WTC11 (cell line): ENCODE measurements around the gene FAM209B. TPM values are rescaled to one million over a fixed set of nuclear protein-coding genes. Genes with fewer than 3 reads are reported as not detected.
A peak's percentile ranks its signal among the peaks of the same experiment; 100 is the strongest.
"Not testable (repeated sequence)": the region's sequence is repeated elsewhere in the genome, so short reads cannot be mapped to it uniquely, and the experiment has no call there.

ENCODE experiments used
- ATAC-seq: fragments of 200-7000 bp; cut with Tn5 transposase; 2 replicates; pipeline ENCODE4 v1.10.0; 2021; ENCODE audit warnings: mild to moderate bottlenecking, moderate library complexity
- CTCF ChIA-PET: fragments of 300-600 bp; sonication (Branson Sonifier 250); formaldehyde crosslinking; loops from one replicate; lab custom pipeline; 2021; ENCODE audit warnings: antibody characterized with exemption; lab: Charles Lee
- POLR2A ChIA-PET: fragments of 350-600 bp; sonication (Branson Sonifier 250); formaldehyde crosslinking; loops from one replicate; lab custom pipeline; 2021; ENCODE audit warnings: antibody characterized with exemption; lab: Charles Lee
- DNase-seq: peaks from one replicate; pipeline ENCODE4 v3.0.0; 2021; ENCODE audit warnings: low spot score
- H3K27ac Mint-ChIP-seq: 2 replicates; pipeline ENCODE4 v1.8.0; 2021; ENCODE audit warnings: mixed read lengths
- H3K27me3 Mint-ChIP-seq: 2 replicates; pipeline ENCODE4 v1.8.0; 2021; ENCODE audit warnings: low read depth, mild to moderate bottlenecking, moderate library complexity, mixed read lengths
- H3K36me3 Mint-ChIP-seq: 2 replicates; pipeline ENCODE4 v1.8.0; 2021; ENCODE audit warnings: mixed read lengths
- H3K4me1 Mint-ChIP-seq: 2 replicates; pipeline ENCODE4 v1.8.0; 2022; ENCODE audit warnings: mixed read lengths
- H3K4me3 Mint-ChIP-seq: 2 replicates; pipeline ENCODE4 v1.8.0; 2021; ENCODE audit warnings: mild to moderate bottlenecking, moderate library complexity, mixed read lengths
- H3K9me3 Mint-ChIP-seq: 2 replicates; pipeline ENCODE4 v1.8.0; 2021; ENCODE audit warnings: mixed read lengths
- CBFB ChIP-seq: sonication (generic); formaldehyde crosslinking; IDR thresholded peaks from 2 replicates; pipeline ENCODE4 v1.8.1; 2022; ENCODE audit warnings: mild to moderate bottlenecking, low read depth, missing genetic modification reagents
- FOXP1 ChIP-seq: sonication (generic); formaldehyde crosslinking; IDR thresholded peaks from 2 replicates; pipeline ENCODE4 v1.8.0; 2022; ENCODE audit warnings: missing genetic modification reagents, mild to moderate bottlenecking, moderate library complexity, borderline replicate concordance
- GTF2I ChIP-seq: fragments of 250-450 bp; sonication (Bioruptor Pico); conservative IDR thresholded peaks from 2 replicates; pipeline ENCODE4 v1.4.0; 2021; ENCODE audit warnings: mild to moderate bottlenecking
- IRF2 ChIP-seq: sonication (generic); formaldehyde crosslinking; IDR thresholded peaks from 2 replicates; pipeline ENCODE4 v1.8.0; 2022; ENCODE audit warnings: low read depth, missing genetic modification reagents, borderline replicate concordance
- JUN ChIP-seq: sonication (generic); formaldehyde crosslinking; IDR thresholded peaks from 2 replicates; pipeline ENCODE4 v1.8.0; 2023; ENCODE audit warnings: mild to moderate bottlenecking, missing genetic modification reagents
- NFE2L1 ChIP-seq: sonication (generic); formaldehyde crosslinking; IDR thresholded peaks from 2 replicates; pipeline ENCODE4 v1.8.1; 2023; ENCODE audit warnings: missing genetic modification reagents
- NR3C1 ChIP-seq: sonication (generic); formaldehyde crosslinking; conservative IDR thresholded peaks from 2 replicates; pipeline ENCODE4 v1.8.1; 2023; ENCODE audit warnings: low read depth, mild to moderate bottlenecking, missing genetic modification reagents
- SOX15 ChIP-seq: fragments of 250-450 bp; sonication (Bioruptor Pico); IDR thresholded peaks from 2 replicates; pipeline ENCODE4 v1.9.0; 2021; ENCODE audit warnings: mild to moderate bottlenecking
- TP53 ChIP-seq: sonication (generic); formaldehyde crosslinking; IDR thresholded peaks from 2 replicates; pipeline ENCODE4 v1.8.1; 2023; ENCODE audit warnings: mild to moderate bottlenecking, missing genetic modification reagents
- total RNA-seq: library from RNA; stranded (reverse); gene quantifications from 3 replicates; pipeline ENCODE4 v1.2.3, GENCODE V29; 2021
- TF ChIP-seq, protein P1 (sequence below): fragments of 250-450 bp; sonication (Bioruptor Pico); IDR thresholded peaks from 2 replicates; pipeline ENCODE4 v1.9.0; 2021; ENCODE audit warnings: mild to moderate bottlenecking, borderline replicate concordance
- TF ChIP-seq, protein P2 (sequence below): fragments of 250-450 bp; sonication (Bioruptor Pico); IDR thresholded peaks from 2 replicates; pipeline ENCODE4 v2.1.2; 2022; ENCODE audit warnings: mild to moderate bottlenecking, moderate library complexity
- TF ChIP-seq, protein P3 (sequence below): sonication (generic); formaldehyde crosslinking; IDR thresholded peaks from 2 replicates; pipeline ENCODE4 v1.8.1; 2023; ENCODE audit warnings: mild to moderate bottlenecking, missing genetic modification reagents
- TF ChIP-seq, protein P4 (sequence below): sonication (generic); formaldehyde crosslinking; conservative IDR thresholded peaks from 2 replicates; pipeline ENCODE4 v1.8.1; 2023; ENCODE audit warnings: mild to moderate bottlenecking, low read depth, missing genetic modification reagents, moderate library complexity
- TF ChIP-seq, protein P5 (sequence below): sonication (generic); formaldehyde crosslinking; IDR thresholded peaks from 2 replicates; pipeline ENCODE4 v1.8.1; 2023; ENCODE audit warnings: mild to moderate bottlenecking, missing genetic modification reagents, moderate library complexity
- TF ChIP-seq, protein P6 (sequence below): sonication (generic); formaldehyde crosslinking; IDR thresholded peaks from 2 replicates; pipeline ENCODE4 v1.8.0; 2022; ENCODE audit warnings: missing genetic modification reagents

Gene FAM209B
- total RNA-seq, 1 experiment from 2014 or later: 0.68 TPM

DNA sequence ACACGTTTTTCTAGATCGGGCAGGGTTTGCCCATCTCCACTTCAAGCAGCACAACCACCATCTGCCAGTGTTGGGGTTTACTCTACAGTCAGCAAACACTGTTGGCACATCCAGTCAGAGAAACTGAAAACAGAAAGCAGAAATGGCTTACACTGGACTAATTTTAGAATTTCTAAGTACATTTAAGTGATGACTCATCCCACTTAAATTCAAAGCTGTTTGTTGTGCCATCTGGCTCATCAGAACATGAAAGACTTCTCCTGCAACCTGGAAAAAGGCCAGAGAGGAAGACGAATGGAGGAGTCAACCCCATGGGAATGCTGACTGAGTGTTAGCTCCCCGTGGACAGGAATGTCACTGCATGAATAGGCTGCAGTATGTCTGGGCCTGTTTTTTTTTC, 21.8 kb downstream of the FAM209B start:
- TF ChIP-seq, protein P1, sequence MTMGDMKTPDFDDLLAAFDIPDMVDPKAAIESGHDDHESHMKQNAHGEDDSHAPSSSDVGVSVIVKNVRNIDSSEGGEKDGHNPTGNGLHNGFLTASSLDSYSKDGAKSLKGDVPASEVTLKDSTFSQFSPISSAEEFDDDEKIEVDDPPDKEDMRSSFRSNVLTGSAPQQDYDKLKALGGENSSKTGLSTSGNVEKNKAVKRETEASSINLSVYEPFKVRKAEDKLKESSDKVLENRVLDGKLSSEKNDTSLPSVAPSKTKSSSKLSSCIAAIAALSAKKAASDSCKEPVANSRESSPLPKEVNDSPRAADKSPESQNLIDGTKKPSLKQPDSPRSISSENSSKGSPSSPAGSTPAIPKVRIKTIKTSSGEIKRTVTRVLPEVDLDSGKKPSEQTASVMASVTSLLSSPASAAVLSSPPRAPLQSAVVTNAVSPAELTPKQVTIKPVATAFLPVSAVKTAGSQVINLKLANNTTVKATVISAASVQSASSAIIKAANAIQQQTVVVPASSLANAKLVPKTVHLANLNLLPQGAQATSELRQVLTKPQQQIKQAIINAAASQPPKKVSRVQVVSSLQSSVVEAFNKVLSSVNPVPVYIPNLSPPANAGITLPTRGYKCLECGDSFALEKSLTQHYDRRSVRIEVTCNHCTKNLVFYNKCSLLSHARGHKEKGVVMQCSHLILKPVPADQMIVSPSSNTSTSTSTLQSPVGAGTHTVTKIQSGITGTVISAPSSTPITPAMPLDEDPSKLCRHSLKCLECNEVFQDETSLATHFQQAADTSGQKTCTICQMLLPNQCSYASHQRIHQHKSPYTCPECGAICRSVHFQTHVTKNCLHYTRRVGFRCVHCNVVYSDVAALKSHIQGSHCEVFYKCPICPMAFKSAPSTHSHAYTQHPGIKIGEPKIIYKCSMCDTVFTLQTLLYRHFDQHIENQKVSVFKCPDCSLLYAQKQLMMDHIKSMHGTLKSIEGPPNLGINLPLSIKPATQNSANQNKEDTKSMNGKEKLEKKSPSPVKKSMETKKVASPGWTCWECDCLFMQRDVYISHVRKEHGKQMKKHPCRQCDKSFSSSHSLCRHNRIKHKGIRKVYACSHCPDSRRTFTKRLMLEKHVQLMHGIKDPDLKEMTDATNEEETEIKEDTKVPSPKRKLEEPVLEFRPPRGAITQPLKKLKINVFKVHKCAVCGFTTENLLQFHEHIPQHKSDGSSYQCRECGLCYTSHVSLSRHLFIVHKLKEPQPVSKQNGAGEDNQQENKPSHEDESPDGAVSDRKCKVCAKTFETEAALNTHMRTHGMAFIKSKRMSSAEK (CRISPR knock-in tag): no peak

DNA sequence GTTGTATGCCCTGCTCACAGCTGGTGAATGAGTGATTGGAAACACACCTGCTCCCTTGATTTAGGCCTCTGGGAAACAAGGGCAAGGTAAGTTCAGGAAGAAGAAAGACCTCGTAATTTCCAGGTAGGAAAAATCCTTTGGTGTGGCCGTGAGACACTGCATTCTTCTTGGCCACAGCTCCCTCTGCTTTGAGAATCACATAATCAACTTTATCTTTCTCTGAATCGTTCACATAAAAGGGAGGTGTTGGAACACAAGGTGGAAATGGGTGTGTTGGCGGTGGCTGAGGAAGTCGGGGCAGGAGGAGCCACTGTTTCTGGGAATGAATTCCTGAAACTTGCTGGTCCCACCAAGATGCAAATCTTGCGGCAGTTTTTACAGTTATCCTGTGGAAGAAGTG, 25.9 kb downstream of the FAM209B start:
- Mint-ChIP-seq H3K4me1 (peaks cover 8% of the 10 kb centered on the region), H3K4me3 (no peak overlapping the region), H3K36me3 (no peaks in the 10 kb centered on the region), H3K27me3 (no peaks in the 10 kb centered on the region), H3K27ac (0 out of 2 replicates have a peak overlapping the region, but pooled peaks have one; percentile 34), H3K9me3 (no peaks in the 10 kb centered on the region)
- TF ChIP-seq FOXP1 (CRISPR knock-in tag): no peak
- TF ChIP-seq JUN (CRISPR knock-in tag): no peak
- TF ChIP-seq NR3C1 (CRISPR knock-in tag): no peak
- no peak for TF ChIP-seq GTF2I (CRISPR knock-in tag)
- TF ChIP-seq IRF2 (CRISPR knock-in tag): no peak
- TF ChIP-seq, protein P2, sequence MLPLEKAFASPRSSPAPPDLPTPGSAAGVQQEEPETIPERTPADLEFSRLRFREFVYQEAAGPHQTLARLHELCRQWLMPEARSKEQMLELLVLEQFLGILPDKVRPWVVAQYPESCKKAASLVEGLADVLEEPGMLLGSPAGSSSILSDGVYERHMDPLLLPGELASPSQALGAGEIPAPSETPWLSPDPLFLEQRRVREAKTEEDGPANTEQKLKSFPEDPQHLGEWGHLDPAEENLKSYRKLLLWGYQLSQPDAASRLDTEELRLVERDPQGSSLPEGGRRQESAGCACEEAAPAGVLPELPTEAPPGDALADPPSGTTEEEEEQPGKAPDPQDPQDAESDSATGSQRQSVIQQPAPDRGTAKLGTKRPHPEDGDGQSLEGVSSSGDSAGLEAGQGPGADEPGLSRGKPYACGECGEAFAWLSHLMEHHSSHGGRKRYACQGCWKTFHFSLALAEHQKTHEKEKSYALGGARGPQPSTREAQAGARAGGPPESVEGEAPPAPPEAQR (CRISPR knock-in tag): no peak
- TF ChIP-seq, protein P3, sequence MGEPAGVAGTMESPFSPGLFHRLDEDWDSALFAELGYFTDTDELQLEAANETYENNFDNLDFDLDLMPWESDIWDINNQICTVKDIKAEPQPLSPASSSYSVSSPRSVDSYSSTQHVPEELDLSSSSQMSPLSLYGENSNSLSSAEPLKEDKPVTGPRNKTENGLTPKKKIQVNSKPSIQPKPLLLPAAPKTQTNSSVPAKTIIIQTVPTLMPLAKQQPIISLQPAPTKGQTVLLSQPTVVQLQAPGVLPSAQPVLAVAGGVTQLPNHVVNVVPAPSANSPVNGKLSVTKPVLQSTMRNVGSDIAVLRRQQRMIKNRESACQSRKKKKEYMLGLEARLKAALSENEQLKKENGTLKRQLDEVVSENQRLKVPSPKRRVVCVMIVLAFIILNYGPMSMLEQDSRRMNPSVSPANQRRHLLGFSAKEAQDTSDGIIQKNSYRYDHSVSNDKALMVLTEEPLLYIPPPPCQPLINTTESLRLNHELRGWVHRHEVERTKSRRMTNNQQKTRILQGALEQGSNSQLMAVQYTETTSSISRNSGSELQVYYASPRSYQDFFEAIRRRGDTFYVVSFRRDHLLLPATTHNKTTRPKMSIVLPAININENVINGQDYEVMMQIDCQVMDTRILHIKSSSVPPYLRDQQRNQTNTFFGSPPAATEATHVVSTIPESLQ (CRISPR knock-in tag): no peak
- TF ChIP-seq NFE2L1 (CRISPR knock-in tag): no peak
- TF ChIP-seq, protein P4, sequence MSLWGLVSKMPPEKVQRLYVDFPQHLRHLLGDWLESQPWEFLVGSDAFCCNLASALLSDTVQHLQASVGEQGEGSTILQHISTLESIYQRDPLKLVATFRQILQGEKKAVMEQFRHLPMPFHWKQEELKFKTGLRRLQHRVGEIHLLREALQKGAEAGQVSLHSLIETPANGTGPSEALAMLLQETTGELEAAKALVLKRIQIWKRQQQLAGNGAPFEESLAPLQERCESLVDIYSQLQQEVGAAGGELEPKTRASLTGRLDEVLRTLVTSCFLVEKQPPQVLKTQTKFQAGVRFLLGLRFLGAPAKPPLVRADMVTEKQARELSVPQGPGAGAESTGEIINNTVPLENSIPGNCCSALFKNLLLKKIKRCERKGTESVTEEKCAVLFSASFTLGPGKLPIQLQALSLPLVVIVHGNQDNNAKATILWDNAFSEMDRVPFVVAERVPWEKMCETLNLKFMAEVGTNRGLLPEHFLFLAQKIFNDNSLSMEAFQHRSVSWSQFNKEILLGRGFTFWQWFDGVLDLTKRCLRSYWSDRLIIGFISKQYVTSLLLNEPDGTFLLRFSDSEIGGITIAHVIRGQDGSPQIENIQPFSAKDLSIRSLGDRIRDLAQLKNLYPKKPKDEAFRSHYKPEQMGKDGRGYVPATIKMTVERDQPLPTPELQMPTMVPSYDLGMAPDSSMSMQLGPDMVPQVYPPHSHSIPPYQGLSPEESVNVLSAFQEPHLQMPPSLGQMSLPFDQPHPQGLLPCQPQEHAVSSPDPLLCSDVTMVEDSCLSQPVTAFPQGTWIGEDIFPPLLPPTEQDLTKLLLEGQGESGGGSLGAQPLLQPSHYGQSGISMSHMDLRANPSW (CRISPR knock-in tag): no peak
- no peak for TF ChIP-seq SOX15 (CRISPR knock-in tag)
- TF ChIP-seq, protein P5, sequence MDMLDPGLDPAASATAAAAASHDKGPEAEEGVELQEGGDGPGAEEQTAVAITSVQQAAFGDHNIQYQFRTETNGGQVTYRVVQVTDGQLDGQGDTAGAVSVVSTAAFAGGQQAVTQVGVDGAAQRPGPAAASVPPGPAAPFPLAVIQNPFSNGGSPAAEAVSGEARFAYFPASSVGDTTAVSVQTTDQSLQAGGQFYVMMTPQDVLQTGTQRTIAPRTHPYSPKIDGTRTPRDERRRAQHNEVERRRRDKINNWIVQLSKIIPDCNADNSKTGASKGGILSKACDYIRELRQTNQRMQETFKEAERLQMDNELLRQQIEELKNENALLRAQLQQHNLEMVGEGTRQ (CRISPR knock-in tag): no peak
- TF ChIP-seq TP53 (CRISPR knock-in tag): no peak
- no peak for TF ChIP-seq CBFB (CRISPR knock-in tag)
- TF ChIP-seq, protein P6, sequence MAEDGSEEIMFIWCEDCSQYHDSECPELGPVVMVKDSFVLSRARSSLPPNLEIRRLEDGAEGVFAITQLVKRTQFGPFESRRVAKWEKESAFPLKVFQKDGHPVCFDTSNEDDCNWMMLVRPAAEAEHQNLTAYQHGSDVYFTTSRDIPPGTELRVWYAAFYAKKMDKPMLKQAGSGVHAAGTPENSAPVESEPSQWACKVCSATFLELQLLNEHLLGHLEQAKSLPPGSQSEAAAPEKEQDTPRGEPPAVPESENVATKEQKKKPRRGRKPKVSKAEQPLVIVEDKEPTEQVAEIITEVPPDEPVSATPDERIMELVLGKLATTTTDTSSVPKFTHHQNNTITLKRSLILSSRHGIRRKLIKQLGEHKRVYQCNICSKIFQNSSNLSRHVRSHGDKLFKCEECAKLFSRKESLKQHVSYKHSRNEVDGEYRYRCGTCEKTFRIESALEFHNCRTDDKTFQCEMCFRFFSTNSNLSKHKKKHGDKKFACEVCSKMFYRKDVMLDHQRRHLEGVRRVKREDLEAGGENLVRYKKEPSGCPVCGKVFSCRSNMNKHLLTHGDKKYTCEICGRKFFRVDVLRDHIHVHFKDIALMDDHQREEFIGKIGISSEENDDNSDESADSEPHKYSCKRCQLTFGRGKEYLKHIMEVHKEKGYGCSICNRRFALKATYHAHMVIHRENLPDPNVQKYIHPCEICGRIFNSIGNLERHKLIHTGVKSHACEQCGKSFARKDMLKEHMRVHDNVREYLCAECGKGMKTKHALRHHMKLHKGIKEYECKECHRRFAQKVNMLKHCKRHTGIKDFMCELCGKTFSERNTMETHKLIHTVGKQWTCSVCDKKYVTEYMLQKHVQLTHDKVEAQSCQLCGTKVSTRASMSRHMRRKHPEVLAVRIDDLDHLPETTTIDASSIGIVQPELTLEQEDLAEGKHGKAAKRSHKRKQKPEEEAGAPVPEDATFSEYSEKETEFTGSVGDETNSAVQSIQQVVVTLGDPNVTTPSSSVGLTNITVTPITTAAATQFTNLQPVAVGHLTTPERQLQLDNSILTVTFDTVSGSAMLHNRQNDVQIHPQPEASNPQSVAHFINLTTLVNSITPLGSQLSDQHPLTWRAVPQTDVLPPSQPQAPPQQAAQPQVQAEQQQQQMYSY (CRISPR knock-in tag): no peak
- ChIA-PET CTCF (interaction anchor here (0.8 kb wide), 1 partner anchor 8 kb away, joined by 7 read pairs; no protein-coding TSS in a partner anchor), POLR2A (no interaction called here)
- ATAC-seq (no peak), DNase-seq (no peak)

More for the DNA sequence above, 21.8 kb downstream of the FAM209B start:
- Mint-ChIP-seq H3K4me1 (peaks cover 8% of the 10 kb centered on the region), H3K27me3 (no peaks in the 10 kb centered on the region), H3K27ac (peak overlapping the region; percentile 9; the same call in 1 of the 2 replicates), H3K36me3 (no peaks in the 10 kb centered on the region), H3K9me3 (no peaks in the 10 kb centered on the region), H3K4me3 (no peak overlapping the region)
- CTCF ChIA-PET: no interaction called here
- DNase-seq (no peak), ATAC-seq (peak; percentile 73)
- POLR2A ChIA-PET: no interaction called here

DNA sequence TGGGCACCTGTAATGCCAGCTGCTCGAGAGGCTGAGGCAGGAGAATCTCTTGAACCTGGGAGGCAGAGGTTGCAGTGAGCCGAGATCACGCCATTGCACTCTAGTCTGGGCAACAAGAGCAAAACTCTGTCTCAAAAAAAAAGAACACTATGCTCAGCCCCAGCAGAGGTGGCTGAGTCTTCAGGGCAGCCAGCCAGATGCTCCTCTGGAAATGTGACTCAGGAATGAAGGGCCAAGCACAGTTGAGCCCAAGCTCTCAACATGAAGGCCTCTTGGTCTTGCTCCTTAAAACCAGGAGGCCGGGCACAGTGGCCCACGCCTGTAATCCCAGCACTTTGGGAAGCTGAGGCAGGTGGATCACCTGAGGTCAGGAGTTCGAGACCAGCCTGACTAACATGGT, 31.5 kb downstream of the FAM209B start:
- ATAC-seq, H3K9me3 Mint-ChIP-seq, H3K27ac Mint-ChIP-seq, H3K4me1 Mint-ChIP-seq, H3K36me3 Mint-ChIP-seq, H3K27me3 Mint-ChIP-seq, H3K4me3 Mint-ChIP-seq, POLR2A ChIA-PET, DNase-seq: not testable (repeated sequence)
- CTCF ChIA-PET: interaction anchor here (2.8 kb wide), 1 partner anchor 14 kb away, joined by 12 read pairs; no protein-coding TSS in a partner anchor
